ENCODE measurements around the gene SBNO1. TPM values are rescaled to one million over a fixed set of nuclear protein-coding genes. Genes with fewer than 3 reads are reported as not detected.
A peak's percentile ranks its signal among the peaks of the same experiment; 100 is the strongest.

The SBNO1 gene
- total RNA-seq, 2 experiments from 2014 or later, result 38.1 to 41.8 TPM

DNA sequence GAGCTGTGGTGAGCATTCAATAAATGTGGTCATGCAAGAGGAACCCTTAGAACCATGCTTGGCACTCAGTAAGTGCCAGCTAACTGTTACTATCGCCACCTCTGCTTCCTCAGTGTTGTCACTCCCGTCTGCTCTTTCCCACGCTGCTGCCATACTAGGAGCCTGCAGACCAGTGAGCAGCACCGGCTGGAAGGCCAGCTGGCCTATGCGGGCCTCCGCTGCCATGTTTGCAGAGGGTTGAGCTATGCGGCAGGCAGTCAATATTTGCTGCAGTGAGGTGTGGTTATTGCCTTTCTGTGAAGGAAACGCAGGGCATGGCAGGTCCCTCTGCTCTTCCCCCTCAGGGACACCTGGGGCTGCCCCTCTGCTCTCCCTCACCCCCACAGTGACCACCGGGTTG is 32.3 kb upstream of the SBNO1 start:
- CTCF ChIA-PET, result interaction anchor here (0.5 to 1.1 kb wide), 4 partner anchors 26 to 282 kb away, joined by 3 read pairs; no protein-coding TSS in a partner anchor
- Mint-ChIP-seq H3K9me3 (no peaks in the 10 kb centered on the region), H3K4me3 (no peak overlapping the region), H3K27ac (no peak overlapping the region), H3K36me3 (ENCODE audit: low read depth) (peaks cover 40% of the 10 kb centered on the region), H3K4me1 (peaks cover 12% of the 10 kb centered on the region), H3K27me3 (no peaks in the 10 kb centered on the region)
- DNase-seq, result no peak
- POLR2A ChIA-PET, result no interaction called here

DNA sequence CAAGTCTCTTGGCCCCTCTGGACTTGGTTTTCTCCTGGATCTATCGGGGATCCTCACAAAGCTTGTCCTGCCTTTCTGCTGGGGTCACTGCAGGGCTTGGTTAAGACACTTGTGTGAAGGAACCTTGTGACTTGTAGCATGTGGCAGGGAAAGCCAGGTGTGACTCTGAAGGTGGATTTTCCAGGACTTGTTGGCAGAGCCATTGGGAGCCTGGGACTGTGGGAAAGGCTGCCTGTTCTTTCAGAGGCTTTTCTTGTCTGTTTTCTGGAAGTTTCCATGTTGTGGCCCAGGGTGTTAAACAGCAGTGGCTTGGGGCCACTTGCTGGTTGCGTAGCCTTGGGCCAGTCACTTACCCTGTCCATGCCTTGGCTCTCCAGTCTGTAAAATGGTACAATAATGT is 31.9 kb upstream of the SBNO1 start:
- Mint-ChIP-seq H3K9me3 (no peaks in the 10 kb centered on the region), H3K4me3 (no peak overlapping the region), H3K4me1 (peaks cover 15% of the 10 kb centered on the region), H3K27me3 (no peaks in the 10 kb centered on the region), H3K27ac (no peak overlapping the region), H3K36me3 (ENCODE audit: low read depth) (peaks cover 45% of the 10 kb centered on the region)
- POLR2A ChIA-PET, result no interaction called here
- no peak for DNase-seq
- CTCF ChIA-PET, result interaction anchor here (0.5 to 1.1 kb wide), 3 partner anchors 26 to 355 kb away, joined by 3 to 5 read pairs (median 3); no protein-coding TSS in a partner anchor

DNA sequence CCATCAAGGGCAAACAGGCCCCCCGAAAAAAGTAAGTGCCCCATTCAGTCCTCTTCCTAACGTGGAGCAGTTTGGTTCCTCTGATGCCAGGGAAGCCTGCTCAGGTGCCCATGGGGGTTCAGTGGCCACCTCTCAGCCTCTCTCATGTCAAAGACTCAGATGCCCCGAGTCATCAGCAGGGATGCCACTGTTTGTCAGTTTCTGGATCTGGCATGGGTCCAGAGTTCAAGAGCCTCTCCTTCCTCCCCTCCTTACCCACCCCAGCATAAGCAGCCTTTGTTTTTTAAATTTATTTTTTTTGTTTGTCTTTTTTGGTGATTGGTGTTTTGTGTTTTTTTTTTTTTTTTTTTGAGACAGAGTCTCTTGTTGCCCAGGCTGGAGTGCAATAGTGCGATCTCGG is 30.6 kb upstream of the SBNO1 start:
- DNase-seq, result no peak
- ChIA-PET POLR2A (no interaction called here), CTCF (interaction anchor here (1.0 kb wide), 1 partner anchor 1908 kb away, joined by 4 read pairs; no protein-coding TSS in a partner anchor)
- peaks cover 58% of the 10 kb centered on the region for H3K36me3 Mint-ChIP-seq (ENCODE audit: low read depth)
- no peak overlapping the region for H3K4me3 Mint-ChIP-seq
- H3K27me3 Mint-ChIP-seq, result no peaks in the 10 kb centered on the region
- H3K4me1 Mint-ChIP-seq, result peaks cover 27% of the 10 kb centered on the region
- H3K27ac Mint-ChIP-seq, result no peak overlapping the region
- H3K9me3 Mint-ChIP-seq, result no peaks in the 10 kb centered on the region

- H3K4me3 Mint-ChIP-seq, result no peak overlapping the region
- H3K27me3 Mint-ChIP-seq, result no peaks in the 10 kb centered on the region
- ChIA-PET CTCF (interaction anchor here (0.7 to 1.2 kb wide), 2 partner anchors 11 to 267 kb away, joined by 3 to 4 read pairs; no protein-coding TSS in a partner anchor), POLR2A (no interaction called here)
- no peak overlapping the region for H3K27ac Mint-ChIP-seq
- no peaks in the 10 kb centered on the region for H3K9me3 Mint-ChIP-seq
- H3K36me3 Mint-ChIP-seq (ENCODE audit: low read depth), result peaks cover 57% of the 10 kb centered on the region
- peaks cover 29% of the 10 kb centered on the region for H3K4me1 Mint-ChIP-seq
- DNase-seq, result no peak
These were observed 29.1 kb upstream of the SBNO1 start for GRCh38 chr12:123393747-123394146.

- CTCF ChIA-PET, result interaction anchor here (0.6 to 1.4 kb wide), 8 partner anchors 8 to 29 kb away, joined by 3 to 5 read pairs (median 3); partner anchors contain the start of genes KMT5A and SBNO1
- Mint-ChIP-seq H3K36me3 (ENCODE audit: low read depth) (peaks cover 51% of the 10 kb centered on the region), H3K4me3 (no peak overlapping the region), H3K27ac (peak overlapping the region; percentile 41), H3K27me3 (no peaks in the 10 kb centered on the region), H3K9me3 (no peaks in the 10 kb centered on the region), H3K4me1 (peaks cover 45% of the 10 kb centered on the region)
- POLR2A ChIA-PET, result interaction anchor here (0.7 kb wide), 1 partner anchor 57 kb away, joined by 3 read pairs; no protein-coding TSS in a partner anchor
- DNase-seq, result no peak
These were observed 27.1 kb upstream of the SBNO1 start for GRCh38 chr12:123391546-123392343.

- Mint-ChIP-seq H3K4me1 (peaks cover 50% of the 10 kb centered on the region), H3K27ac (peak overlapping the region; percentile 87), H3K9me3 (no peaks in the 10 kb centered on the region), H3K4me3 (peak overlapping the region; percentile 81), H3K36me3 (ENCODE audit: low read depth) (peaks cover 42% of the 10 kb centered on the region), H3K27me3 (no peaks in the 10 kb centered on the region)
- ChIA-PET POLR2A (no interaction called here), CTCF (interaction anchor here (0.6 to 1.4 kb wide), 8 partner anchors 10 to 30 kb away, joined by 3 to 5 read pairs (median 3); partner anchors contain the start of gene SBNO1)
- no peak for DNase-seq
These were observed 26.1 kb upstream of the SBNO1 start for GRCh38 chr12:123390498-123391426.

- ChIA-PET CTCF (interaction anchor here (1.4 kb wide), 1 partner anchor 11 kb away, joined by 5 read pairs; no protein-coding TSS in a partner anchor), POLR2A (no interaction called here)
- DNase-seq, result peak; percentile 24
- H3K9me3 Mint-ChIP-seq, result no peaks in the 10 kb centered on the region
- H3K27me3 Mint-ChIP-seq, result no peaks in the 10 kb centered on the region
- H3K4me3 Mint-ChIP-seq, result peak overlapping the region; percentile 81
- peaks cover 45% of the 10 kb centered on the region for H3K4me1 Mint-ChIP-seq
- H3K27ac Mint-ChIP-seq, result peak overlapping the region; percentile 87
- H3K36me3 Mint-ChIP-seq (ENCODE audit: low read depth), result peaks cover 34% of the 10 kb centered on the region
These were observed 25.1 kb upstream of the SBNO1 start for GRCh38 chr12:123389560-123390351.

- POLR2A ChIA-PET, result no interaction called here
- Mint-ChIP-seq H3K27ac (no peak overlapping the region), H3K9me3 (no peaks in the 10 kb centered on the region), H3K36me3 (ENCODE audit: low read depth) (peaks cover 32% of the 10 kb centered on the region), H3K4me3 (no peak overlapping the region), H3K27me3 (no peaks in the 10 kb centered on the region), H3K4me1 (peaks cover 44% of the 10 kb centered on the region)
- CTCF ChIA-PET, result interaction anchor here (1.5 kb wide), 1 partner anchor 20 kb away, joined by 6 read pairs; no protein-coding TSS in a partner anchor
- DNase-seq, result no peak
These were observed 24.4 kb upstream of the SBNO1 start for GRCh38 chr12:123388951-123389559.

DNA sequence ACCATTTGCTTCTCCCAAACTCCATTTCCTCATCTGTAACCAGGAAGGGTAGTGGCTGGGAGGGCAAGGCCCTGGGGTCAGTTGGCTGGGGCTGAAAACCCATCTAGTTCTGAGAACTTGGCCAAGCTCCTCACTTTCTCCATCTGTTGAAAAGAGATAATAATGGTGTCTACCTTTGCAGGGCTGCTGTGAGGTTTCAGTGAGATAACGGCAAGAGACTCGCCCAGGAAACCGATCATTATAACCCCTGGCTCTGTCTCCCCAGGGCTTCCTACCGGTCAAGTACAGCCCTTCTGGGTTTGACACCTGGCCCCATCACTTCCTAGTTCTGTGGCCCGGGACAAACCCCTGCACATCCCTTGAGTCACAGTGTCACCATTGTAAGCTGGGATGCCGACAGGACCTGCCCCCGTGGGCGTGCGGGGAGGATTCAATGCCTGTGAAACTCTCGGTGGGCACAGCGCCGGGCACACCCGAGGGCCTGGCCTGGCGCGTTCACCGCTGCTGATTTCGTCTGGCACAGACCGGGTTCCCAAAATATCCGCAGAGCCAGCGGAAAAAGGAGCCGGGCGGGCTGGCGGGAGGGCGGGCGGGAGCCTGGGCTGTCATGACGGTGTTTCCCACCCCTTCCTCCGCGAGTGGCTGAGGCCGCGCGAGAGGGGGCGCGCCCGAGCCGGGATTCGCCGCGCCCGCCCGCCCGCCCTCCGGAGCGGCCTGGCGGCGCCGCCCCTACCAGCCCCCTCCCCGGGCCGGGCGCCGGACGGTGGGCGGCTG is 23.7 kb upstream of the SBNO1 start:
- no peaks in the 10 kb centered on the region for H3K9me3 Mint-ChIP-seq
- DNase-seq, result peak; percentile 78
- H3K4me1 Mint-ChIP-seq, result peaks cover 49% of the 10 kb centered on the region

GRCh38 chr12:123387508-123388176 is 23.0 kb upstream of the SBNO1 start:
- no peak for DNase-seq
- Mint-ChIP-seq H3K4me3 (peak overlapping the region; percentile 83), H3K27ac (peak overlapping the region; percentile 92), H3K27me3 (no peaks in the 10 kb centered on the region), H3K4me1 (peaks cover 49% of the 10 kb centered on the region), H3K36me3 (ENCODE audit: low read depth) (peaks cover 27% of the 10 kb centered on the region), H3K9me3 (no peaks in the 10 kb centered on the region)
- ChIA-PET POLR2A (no interaction called here), CTCF (interaction anchor here (0.6 to 1.8 kb wide), 3 partner anchors 21 to 471 kb away, joined by 4 to 6 read pairs (median 5); no protein-coding TSS in a partner anchor)

More for the DNA sequence above, 23.7 kb upstream of the SBNO1 start:
- POLR2A ChIA-PET, result no interaction called here
- H3K36me3 Mint-ChIP-seq (ENCODE audit: low read depth), result peaks cover 32% of the 10 kb centered on the region
- CTCF ChIA-PET, result interaction anchor here (1.5 to 1.8 kb wide), 2 partner anchors 21 to 23 kb away, joined by 4 to 6 read pairs; no protein-coding TSS in a partner anchor
- peak overlapping the region; percentile 92 for H3K27ac Mint-ChIP-seq
- H3K4me3 Mint-ChIP-seq, result peak overlapping the region; percentile 83
- H3K27me3 Mint-ChIP-seq, result no peaks in the 10 kb centered on the region
